WTC11 (cell line): Measurements from ENCODE around the gene KCNJ6.

Experiments used
- CBFB ChIP-seq: sonication (generic); formaldehyde crosslinking; IDR thresholded peaks from 2 replicates; pipeline ENCODE4 v1.8.1; 2022; ENCODE audit warnings: mild to moderate bottlenecking, low read depth, missing genetic modification reagents
- CREM ChIP-seq: sonication (generic); formaldehyde crosslinking; IDR thresholded peaks from 2 replicates; pipeline ENCODE4 v1.8.1; 2022; ENCODE audit warnings: mild to moderate bottlenecking, missing genetic modification reagents, moderate library complexity
- HMGXB4 ChIP-seq: sonication (generic); formaldehyde crosslinking; IDR thresholded peaks from 2 replicates; pipeline ENCODE4 v1.8.1; 2023; ENCODE audit warnings: mild to moderate bottlenecking, moderate library complexity, missing genetic modification reagents
- JUN ChIP-seq: sonication (generic); formaldehyde crosslinking; IDR thresholded peaks from 2 replicates; pipeline ENCODE4 v1.8.0; 2023; ENCODE audit warnings: mild to moderate bottlenecking, missing genetic modification reagents
- MAX ChIP-seq: sonication (generic); formaldehyde crosslinking; IDR thresholded peaks from 2 replicates; pipeline ENCODE4 v1.8.0; 2022; ENCODE audit warnings: mild to moderate bottlenecking, missing genetic modification reagents
- NFYB ChIP-seq: sonication (generic); formaldehyde crosslinking; conservative IDR thresholded peaks from 2 replicates; pipeline ENCODE4 v1.8.0; 2022; ENCODE audit warnings: low read depth, missing genetic modification reagents
- SP1 ChIP-seq: sonication (generic); formaldehyde crosslinking; conservative IDR thresholded peaks from 2 replicates; pipeline ENCODE4 v1.8.1; 2022; ENCODE audit warnings: missing genetic modification reagents
- STAT6 ChIP-seq: sonication (generic); formaldehyde crosslinking; conservative IDR thresholded peaks from 2 replicates; pipeline ENCODE4 v1.8.1; 2023; ENCODE audit warnings: mild to moderate bottlenecking, low read depth, missing genetic modification reagents, moderate library complexity
- ZNF232 ChIP-seq: sonication (generic); formaldehyde crosslinking; IDR thresholded peaks from 2 replicates; pipeline ENCODE4 v1.8.0; 2022; ENCODE audit warnings: mild to moderate bottlenecking, missing genetic modification reagents
- TF ChIP-seq, protein P1 (sequence below): fragments of 200-600 bp; IDR thresholded peaks from 2 replicates; pipeline ENCODE4 v1.8.0; 2022; ENCODE audit warnings: antibody characterized with exemption
- TF ChIP-seq, protein P2 (sequence below): sonication (generic); formaldehyde crosslinking; IDR thresholded peaks from 2 replicates; pipeline ENCODE4 v1.8.1; 2022; ENCODE audit warnings: missing genetic modification reagents, borderline replicate concordance
- TF ChIP-seq, protein P3 (sequence below): sonication (generic); formaldehyde crosslinking; IDR thresholded peaks from 2 replicates; pipeline ENCODE4 v1.8.1; 2022; ENCODE audit warnings: mild to moderate bottlenecking, moderate library complexity, missing genetic modification reagents
- TF ChIP-seq, protein P4 (sequence below): sonication (generic); formaldehyde crosslinking; IDR thresholded peaks from 2 replicates; pipeline ENCODE4 v1.8.0; 2022; ENCODE audit warnings: mild to moderate bottlenecking, missing genetic modification reagents

DNA sequence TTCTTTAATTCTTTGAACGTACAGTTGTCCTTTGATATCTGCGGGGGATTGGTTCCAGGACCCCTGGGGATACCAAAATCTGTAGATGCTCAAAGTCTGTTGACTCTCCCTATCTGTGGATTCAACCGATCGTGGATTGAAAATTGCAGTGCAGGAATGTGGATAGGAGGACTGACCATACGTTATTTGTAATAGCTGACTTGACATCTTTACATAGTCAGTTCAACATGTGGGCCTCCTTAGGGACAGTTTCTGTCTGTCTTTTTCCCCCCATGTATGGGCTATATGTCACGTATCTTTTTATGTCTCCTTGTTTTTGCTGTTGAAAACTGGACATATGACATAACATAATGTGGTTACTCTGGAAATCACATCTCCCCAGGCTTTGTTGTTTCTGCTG, 344.8 kb downstream of the KCNJ6 start:
- TF ChIP-seq MAX (CRISPR knock-in tag) (no peak), ZNF232 (CRISPR knock-in tag) (no peak), STAT6 (no peak), HMGXB4 (CRISPR knock-in tag) (no peak), CREM (CRISPR knock-in tag) (no peak), CBFB (CRISPR knock-in tag) (no peak), SP1 (CRISPR knock-in tag) (no peak), JUN (no peak), NFYB (CRISPR knock-in tag) (no peak)
- TF ChIP-seq, protein P1, sequence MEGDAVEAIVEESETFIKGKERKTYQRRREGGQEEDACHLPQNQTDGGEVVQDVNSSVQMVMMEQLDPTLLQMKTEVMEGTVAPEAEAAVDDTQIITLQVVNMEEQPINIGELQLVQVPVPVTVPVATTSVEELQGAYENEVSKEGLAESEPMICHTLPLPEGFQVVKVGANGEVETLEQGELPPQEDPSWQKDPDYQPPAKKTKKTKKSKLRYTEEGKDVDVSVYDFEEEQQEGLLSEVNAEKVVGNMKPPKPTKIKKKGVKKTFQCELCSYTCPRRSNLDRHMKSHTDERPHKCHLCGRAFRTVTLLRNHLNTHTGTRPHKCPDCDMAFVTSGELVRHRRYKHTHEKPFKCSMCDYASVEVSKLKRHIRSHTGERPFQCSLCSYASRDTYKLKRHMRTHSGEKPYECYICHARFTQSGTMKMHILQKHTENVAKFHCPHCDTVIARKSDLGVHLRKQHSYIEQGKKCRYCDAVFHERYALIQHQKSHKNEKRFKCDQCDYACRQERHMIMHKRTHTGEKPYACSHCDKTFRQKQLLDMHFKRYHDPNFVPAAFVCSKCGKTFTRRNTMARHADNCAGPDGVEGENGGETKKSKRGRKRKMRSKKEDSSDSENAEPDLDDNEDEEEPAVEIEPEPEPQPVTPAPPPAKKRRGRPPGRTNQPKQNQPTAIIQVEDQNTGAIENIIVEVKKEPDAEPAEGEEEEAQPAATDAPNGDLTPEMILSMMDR: no peak
- TF ChIP-seq, protein P2, sequence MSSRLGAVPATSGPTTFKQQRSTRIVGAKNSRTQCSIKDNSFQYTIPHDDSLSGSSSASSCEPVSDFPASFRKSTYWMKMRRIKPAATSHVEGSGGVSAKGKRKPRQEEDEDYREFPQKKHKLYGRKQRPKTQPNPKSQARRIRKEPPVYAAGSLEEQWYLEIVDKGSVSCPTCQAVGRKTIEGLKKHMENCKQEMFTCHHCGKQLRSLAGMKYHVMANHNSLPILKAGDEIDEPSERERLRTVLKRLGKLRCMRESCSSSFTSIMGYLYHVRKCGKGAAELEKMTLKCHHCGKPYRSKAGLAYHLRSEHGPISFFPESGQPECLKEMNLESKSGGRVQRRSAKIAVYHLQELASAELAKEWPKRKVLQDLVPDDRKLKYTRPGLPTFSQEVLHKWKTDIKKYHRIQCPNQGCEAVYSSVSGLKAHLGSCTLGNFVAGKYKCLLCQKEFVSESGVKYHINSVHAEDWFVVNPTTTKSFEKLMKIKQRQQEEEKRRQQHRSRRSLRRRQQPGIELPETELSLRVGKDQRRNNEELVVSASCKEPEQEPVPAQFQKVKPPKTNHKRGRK (CRISPR knock-in tag): no peak
- TF ChIP-seq, protein P3, sequence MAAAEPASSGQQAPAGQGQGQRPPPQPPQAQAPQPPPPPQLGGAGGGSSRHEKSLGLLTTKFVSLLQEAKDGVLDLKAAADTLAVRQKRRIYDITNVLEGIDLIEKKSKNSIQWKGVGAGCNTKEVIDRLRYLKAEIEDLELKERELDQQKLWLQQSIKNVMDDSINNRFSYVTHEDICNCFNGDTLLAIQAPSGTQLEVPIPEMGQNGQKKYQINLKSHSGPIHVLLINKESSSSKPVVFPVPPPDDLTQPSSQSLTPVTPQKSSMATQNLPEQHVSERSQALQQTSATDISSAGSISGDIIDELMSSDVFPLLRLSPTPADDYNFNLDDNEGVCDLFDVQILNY (CRISPR knock-in tag): no peak
- TF ChIP-seq, protein P4, sequence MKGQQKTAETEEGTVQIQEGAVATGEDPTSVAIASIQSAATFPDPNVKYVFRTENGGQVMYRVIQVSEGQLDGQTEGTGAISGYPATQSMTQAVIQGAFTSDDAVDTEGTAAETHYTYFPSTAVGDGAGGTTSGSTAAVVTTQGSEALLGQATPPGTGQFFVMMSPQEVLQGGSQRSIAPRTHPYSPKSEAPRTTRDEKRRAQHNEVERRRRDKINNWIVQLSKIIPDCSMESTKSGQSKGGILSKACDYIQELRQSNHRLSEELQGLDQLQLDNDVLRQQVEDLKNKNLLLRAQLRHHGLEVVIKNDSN (CRISPR knock-in tag): no peak
